Kidney epithelial cell (primary cell): Measurements from ENCODE around the gene SCGB3A2. TPM values are rescaled to one million over a fixed set of nuclear protein-coding genes. Genes with fewer than 3 reads are reported as not detected.

Source experiments
- DNase-seq: peaks from one replicate; pipeline ENCODE4 v3.0.0-alpha.2; 2010; ENCODE audit warnings: low read depth
- H3K27me3 ChIP-seq: 2 replicates; pipeline ENCODE4 v1.6.0; 2011; ENCODE audit warnings: low read length; ENCODE audit not compliant: control insufficient read depth, insufficient read depth
- H3K36me3 ChIP-seq: 2 replicates; pipeline ENCODE4 v1.5.1; 2011; ENCODE audit warnings: low read length; ENCODE audit not compliant: control insufficient read depth, insufficient read depth
- H3K4me3 ChIP-seq: 2 replicates; pipeline ENCODE4 v1.5.1; 2011; ENCODE audit warnings: low read depth, mild to moderate bottlenecking, control low read depth, low read length
- total RNA-seq: library from RNA; depleted of rRNA; stranded (reverse); fragments of >200 nt; gene quantifications from 2 replicates; pipeline ENCODE4 v1.2.3, GENCODE V29; 2015
- TF ChIP-seq, protein P1 (sequence below): IDR thresholded peaks from 2 replicates; pipeline ENCODE4 v1.5.1; 2011; ENCODE audit warnings: mild to moderate bottlenecking, moderate library complexity, low read length, control low read depth, inconsistent platforms; ENCODE audit not compliant: insufficient read depth, poor library complexity, severe bottlenecking

Gene SCGB3A2, protein sequence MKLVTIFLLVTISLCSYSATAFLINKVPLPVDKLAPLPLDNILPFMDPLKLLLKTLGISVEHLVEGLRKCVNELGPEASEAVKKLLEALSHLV
- total RNA-seq = not detected in 2 replicates

DNA sequence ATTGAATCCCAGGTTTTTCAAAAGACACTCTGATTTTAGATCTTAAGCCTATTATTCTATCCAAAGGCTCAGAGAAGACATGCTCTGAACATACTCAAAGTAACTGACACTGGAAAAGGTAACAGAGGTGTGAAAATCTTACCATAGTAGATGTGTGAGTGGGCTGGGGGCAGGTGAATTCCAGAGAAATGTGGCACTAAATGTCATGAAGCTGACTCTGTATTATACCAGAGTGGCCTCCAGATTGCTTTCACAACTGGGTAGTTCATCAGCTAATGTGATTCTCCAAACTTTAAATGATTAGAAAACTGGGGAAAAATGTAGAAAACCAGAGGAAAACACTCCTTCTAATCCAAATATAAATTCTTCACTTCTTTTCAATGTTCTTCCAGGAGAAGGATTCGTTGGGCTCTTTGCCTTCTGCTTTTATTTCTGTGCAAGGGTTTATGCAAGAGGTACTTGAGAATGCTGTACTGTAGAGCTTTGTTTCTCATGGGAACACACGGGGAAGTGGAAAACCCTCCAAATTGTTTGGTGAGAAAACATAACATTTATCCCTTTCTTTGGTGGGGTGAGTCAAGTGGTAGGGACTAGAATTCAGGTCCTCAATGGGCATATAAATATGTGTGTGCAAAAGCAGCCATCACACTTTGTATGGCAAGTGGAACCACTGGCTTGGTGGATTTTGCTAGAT, at the start of gene SCGB3A2:
TSS of gene SCGB3A2 (plus strand) at position 646 of the 694 bp plus-strand sequence. CDS start 93 bp downstream, outside the sequence.
- TF ChIP-seq, protein P1, sequence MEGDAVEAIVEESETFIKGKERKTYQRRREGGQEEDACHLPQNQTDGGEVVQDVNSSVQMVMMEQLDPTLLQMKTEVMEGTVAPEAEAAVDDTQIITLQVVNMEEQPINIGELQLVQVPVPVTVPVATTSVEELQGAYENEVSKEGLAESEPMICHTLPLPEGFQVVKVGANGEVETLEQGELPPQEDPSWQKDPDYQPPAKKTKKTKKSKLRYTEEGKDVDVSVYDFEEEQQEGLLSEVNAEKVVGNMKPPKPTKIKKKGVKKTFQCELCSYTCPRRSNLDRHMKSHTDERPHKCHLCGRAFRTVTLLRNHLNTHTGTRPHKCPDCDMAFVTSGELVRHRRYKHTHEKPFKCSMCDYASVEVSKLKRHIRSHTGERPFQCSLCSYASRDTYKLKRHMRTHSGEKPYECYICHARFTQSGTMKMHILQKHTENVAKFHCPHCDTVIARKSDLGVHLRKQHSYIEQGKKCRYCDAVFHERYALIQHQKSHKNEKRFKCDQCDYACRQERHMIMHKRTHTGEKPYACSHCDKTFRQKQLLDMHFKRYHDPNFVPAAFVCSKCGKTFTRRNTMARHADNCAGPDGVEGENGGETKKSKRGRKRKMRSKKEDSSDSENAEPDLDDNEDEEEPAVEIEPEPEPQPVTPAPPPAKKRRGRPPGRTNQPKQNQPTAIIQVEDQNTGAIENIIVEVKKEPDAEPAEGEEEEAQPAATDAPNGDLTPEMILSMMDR = no peak
- H3K27me3 ChIP-seq = no peaks in the 10 kb centered on the region

DNA sequence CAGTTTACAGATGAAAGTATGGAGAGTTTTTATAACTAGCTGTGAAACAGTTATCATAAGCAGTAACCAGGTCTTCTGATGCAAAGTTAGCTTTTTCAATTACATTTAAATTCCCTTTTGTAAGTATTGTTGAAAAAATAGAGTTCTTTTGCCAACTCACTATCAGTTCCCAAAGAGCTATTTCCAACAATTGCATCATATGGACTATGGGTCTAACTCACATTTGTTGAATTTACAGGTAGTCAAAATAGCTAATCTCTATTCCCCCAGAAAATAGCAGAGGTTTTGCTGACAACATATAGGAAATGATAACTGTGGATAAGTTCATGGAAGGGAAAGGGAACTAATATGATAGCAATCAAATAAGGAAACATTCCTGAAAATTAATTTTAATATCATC, 48.5 kb upstream of the SCGB3A2 start:
- H3K36me3 ChIP-seq = no peaks in the 10 kb centered on the region
- H3K4me3 ChIP-seq = no peak overlapping the region
- DNase-seq = no peak
- TF ChIP-seq, protein P1 = no peak
- no peaks in the 10 kb centered on the region for H3K27me3 ChIP-seq

More for the DNA sequence above, at the start of gene SCGB3A2:
- no peak for DNase-seq
- Histone ChIP-seq H3K4me3 (no peak within 1 kb of the TSS), H3K36me3 (no peaks in the 10 kb centered on the region)

DNA sequence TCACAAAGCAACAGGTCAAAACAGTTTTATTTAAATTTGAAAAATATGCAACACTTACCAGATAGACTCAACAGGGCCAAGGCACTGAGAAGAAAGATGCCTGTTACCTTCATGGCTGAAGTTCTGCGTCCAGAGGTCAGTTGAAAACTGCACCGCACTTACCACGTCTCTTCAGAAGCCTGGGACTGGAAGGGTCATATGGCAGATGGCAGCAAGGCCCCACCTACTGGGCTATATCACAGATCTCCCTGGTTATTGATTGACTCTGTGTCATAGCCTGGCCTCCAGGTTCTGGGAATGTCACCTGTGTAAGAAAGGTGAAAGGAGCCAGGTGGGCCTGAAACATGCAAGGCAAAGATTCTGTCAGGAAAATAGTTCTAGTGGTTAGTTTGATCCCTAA, 47.0 kb upstream of the SCGB3A2 start, which contains the start of gene SPINK1:
TSS of gene SPINK1 (minus strand) at position 207 of the 400 bp plus-strand sequence. CDS start at position 113, 94 bp downstream.
- Histone ChIP-seq H3K4me3 (no peak within 1 kb of the TSS), H3K27me3 (no peaks in the 10 kb centered on the region), H3K36me3 (no peaks in the 10 kb centered on the region)
- no peak for DNase-seq
- TF ChIP-seq, protein P1 = no peak

DNA sequence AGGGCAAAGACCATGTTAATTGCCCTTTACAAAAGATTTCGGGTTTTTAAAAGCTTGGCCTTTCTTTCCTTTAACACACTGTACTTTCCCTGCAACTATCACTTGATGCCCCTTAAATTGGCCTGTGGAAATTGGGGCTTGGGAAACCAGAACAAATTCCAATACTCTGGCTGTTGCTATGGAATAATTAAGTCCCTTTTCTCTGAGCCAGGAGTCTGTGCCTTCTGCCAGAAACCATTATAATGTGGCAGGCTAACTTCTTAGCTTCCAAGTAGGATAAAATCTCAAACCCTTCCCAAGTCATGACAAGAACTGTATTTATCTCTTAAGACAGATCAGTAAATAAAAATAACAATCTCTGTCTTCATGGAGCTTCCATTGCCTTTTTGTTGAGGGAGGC, 46.0 kb upstream of the SCGB3A2 start:
- no peaks in the 10 kb centered on the region for H3K36me3 ChIP-seq
- TF ChIP-seq, protein P1 = no peak
- H3K27me3 ChIP-seq = no peaks in the 10 kb centered on the region
- no peak for DNase-seq
- H3K4me3 ChIP-seq = no peak overlapping the region

DNA sequence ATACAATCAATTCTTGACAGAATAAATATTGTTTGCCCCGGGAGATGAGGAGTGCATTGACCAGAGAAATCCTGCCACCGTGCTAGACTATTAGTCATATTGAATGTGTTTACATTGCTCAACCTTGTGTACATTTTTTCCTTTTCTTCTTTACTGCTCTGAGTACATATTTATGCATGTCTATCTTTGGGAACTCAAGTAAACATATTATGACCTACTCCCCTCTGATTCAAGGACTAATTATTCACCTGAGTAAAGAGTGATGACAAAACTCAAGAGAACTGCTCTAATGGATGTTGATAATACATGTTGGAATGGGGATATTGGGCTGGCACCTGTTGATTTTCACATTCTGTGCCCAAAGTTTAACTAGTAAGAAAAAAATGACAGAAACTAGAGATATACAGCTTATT, 43.1 kb upstream of the SCGB3A2 start:
- H3K4me3 ChIP-seq = no peak overlapping the region
- no peaks in the 10 kb centered on the region for H3K36me3 ChIP-seq
- no peak for DNase-seq
- H3K27me3 ChIP-seq = no peaks in the 10 kb centered on the region
- TF ChIP-seq, protein P1 = no peak
